GM10266 (cell line): ENCODE data around the gene SLC12A4.

Experiments used
- DNase-seq: peaks from one replicate; pipeline ENCODE4 v3.0.0; 2012; ENCODE audit errors: extremely low spot score
- CTCF ChIP-seq: IDR thresholded peaks from 2 replicates; pipeline ENCODE4 v1.5.1; 2012; ENCODE audit warnings: mild to moderate bottlenecking, low read depth; ENCODE audit not compliant: control insufficient read depth, insufficient read depth; ENCODE audit errors: missing control alignments

Gene SLC12A4

GRCh38 chr16:67943619-67944504 is 24.6 kb downstream of the SLC12A4 start, which contains the start of gene LCAT:
LCAT (minus strand) TSS chr16:67944120; CDS start chr16:67944101, 19 bp downstream.
- no peak for DNase-seq
- no peak for TF ChIP-seq CTCF

GRCh38 chr16:67943256-67943618 is 25.2 kb downstream of the SLC12A4 start:
- TF ChIP-seq CTCF = no peak
- DNase-seq = no peak

DNA sequence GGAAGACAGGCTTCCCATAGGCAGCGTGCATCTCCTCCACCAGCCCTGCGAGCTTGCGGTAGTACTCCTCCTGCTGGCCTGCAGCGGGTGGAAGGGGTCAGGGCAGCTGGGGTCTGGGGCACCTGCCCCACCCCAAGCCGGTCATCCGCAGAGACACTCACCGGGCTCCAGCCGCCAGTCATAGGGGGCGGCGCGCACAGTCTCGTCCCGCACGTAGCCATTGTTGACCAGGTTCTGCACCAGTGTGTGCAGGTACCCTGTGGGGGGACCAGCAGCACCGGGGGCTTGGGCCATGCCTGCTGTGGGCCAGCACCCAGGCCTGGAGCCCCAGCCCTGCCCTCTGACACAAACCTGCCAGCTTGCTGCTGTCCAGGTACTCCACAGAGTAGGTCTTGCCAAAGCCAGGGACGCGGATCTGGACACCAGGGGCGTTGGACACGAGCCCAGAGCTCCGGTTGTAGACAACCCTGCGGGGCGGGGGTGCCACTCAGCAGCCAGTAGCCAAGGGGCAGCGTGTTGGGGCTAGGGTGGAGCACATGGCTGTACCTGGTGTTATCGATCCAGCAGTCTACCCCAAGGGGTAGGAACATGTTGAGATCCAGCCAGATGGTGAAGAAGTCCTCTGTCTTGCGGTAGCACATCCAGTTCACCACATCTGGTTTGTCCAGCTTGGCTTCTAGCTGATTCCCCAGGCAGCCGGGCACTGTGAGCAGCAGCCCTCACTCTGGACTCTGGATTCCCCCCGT is 25.8 kb downstream of the SLC12A4 start:
- no peak for DNase-seq
- no peak for TF ChIP-seq CTCF

- TF ChIP-seq CTCF = peak; percentile 79
- peak; percentile 76 for DNase-seq
Observed at GRCh38 chr16:67942200-67942509, 26.3 kb downstream of the SLC12A4 start.

DNA sequence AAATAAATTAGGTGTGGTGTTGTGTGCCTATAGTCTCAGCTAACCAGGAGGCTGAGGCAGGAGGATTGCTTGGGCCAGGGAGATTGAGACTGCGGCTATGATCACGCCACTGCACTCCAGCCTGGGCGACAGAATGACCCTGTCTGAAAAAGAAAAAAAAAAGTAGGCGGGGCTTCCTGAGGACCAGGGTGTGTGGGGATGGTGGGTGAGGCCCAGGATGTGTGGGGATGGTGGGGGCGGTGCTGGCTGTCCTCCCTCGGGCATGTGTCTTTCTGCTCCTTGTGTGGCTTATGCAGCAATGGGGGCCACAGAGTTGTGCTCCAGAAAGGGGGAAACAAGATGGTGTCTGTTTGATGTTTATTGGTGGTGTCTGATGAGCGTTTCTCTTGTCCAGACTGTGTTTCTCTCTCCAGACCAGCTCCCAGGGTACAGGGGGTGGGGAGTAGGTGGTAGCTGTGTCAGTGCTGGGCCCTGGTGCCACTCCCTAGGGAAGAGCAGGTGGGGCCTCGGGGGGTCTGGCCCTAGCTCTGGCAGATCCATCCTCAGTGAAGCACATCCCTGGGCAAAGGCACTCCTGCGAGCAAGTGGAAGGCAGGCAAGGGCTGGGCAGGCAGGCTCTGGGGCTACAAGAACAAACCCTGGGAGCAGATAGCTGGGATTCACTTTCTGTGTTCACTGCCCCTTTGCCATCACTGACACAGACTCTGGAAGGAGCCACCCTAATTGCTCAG is 26.8 kb downstream of the SLC12A4 start:
- no peak for TF ChIP-seq CTCF
- DNase-seq = peak; percentile 21

GRCh38 chr16:67940446-67941089 is 27.9 kb downstream of the SLC12A4 start:
- DNase-seq = no peak
- TF ChIP-seq CTCF = no peak
